ENCODE results near the gene OR51V1.
"Not testable (repeated sequence)": the region's sequence is repeated elsewhere in the genome, so short reads cannot be mapped to it uniquely, and the experiment has no call there.

Gene OR51V1

GRCh38 chr11:5229796-5230195, 29.3 kb upstream of the OR51V1 start:
- DNase-seq = no peak

- no peak for DNase-seq
These were observed 28.9 kb upstream of the OR51V1 start for GRCh38 chr11:5229356-5229755.

- no peak for DNase-seq
These were observed 27.6 kb upstream of the OR51V1 start for GRCh38 chr11:5228124-5228523.

- DNase-seq = no peak
These were observed 27.2 kb upstream of the OR51V1 start for GRCh38 chr11:5227681-5228080.

- DNase-seq = no peak
These were observed 26.3 kb upstream of the OR51V1 start, which contains the start of gene HBB for GRCh38 chr11:5226732-5227310. TSS of gene HBB (minus strand) at chr11:5227071. CDS start at chr11:5227021, 50 bp downstream.

- DNase-seq = no peak
These were observed 25.0 kb upstream of the OR51V1 start for GRCh38 chr11:5225480-5225871.

GRCh38 chr11:5224538-5225479, 24.3 kb upstream of the OR51V1 start:
- DNase-seq = no peak

GRCh38 chr11:5223686-5224085, 23.2 kb upstream of the OR51V1 start:
- no peak for DNase-seq

GRCh38 chr11:5223146-5223545, 22.7 kb upstream of the OR51V1 start:
- no peak for DNase-seq

- no peak for DNase-seq
These were observed 9.9 kb upstream of the OR51V1 start for GRCh38 chr11:5210376-5210885.

- DNase-seq = no peak
These were observed 4.3 kb upstream of the OR51V1 start for GRCh38 chr11:5204787-5205186.

- no peak for DNase-seq
These were observed 2.9 kb upstream of the OR51V1 start for GRCh38 chr11:5203366-5203765.

GRCh38 chr11:5198285-5198684, 2.2 kb downstream of the OR51V1 start:
- no peak for DNase-seq

GRCh38 chr11:5197536-5197935, 2.9 kb downstream of the OR51V1 start:
- no peak for DNase-seq

- DNase-seq = no peak
These were observed 3.8 kb downstream of the OR51V1 start for GRCh38 chr11:5196731-5197130.

- DNase-seq = no peak
These were observed 4.4 kb downstream of the OR51V1 start for GRCh38 chr11:5196067-5196466.

GRCh38 chr11:5192738-5193137, 7.7 kb downstream of the OR51V1 start:
- DNase-seq = no peak

GRCh38 chr11:5188201-5188600, 12.3 kb downstream of the OR51V1 start:
- no peak for DNase-seq

- DNase-seq = no peak
These were observed 22.2 kb downstream of the OR51V1 start for GRCh38 chr11:5178046-5178837.

GRCh38 chr11:5174934-5175333, 25.5 kb downstream of the OR51V1 start:
- DNase-seq = no peak

GRCh38 chr11:5171856-5172255, 28.6 kb downstream of the OR51V1 start:
- no peak for DNase-seq

- DNase-seq = not testable (repeated sequence)
These were observed 34.6 kb downstream of the OR51V1 start for GRCh38 chr11:5165898-5166297.

- not testable (repeated sequence) for DNase-seq
These were observed 35.7 kb downstream of the OR51V1 start for GRCh38 chr11:5164807-5165206.
